WI38 (cell line): ENCODE results near the gene OR2A7.
"Not testable (repeated sequence)": the region's sequence is repeated elsewhere in the genome, so short reads cannot be mapped to it uniquely, and the experiment has no call there.

ENCODE experiments used
- H3K4me3 ChIP-seq: 2 replicates; pipeline ENCODE4 v1.5.1; 2011; ENCODE audit warnings: low read depth, mild to moderate bottlenecking, control low read depth, low read length

The OR2A7 gene, protein sequence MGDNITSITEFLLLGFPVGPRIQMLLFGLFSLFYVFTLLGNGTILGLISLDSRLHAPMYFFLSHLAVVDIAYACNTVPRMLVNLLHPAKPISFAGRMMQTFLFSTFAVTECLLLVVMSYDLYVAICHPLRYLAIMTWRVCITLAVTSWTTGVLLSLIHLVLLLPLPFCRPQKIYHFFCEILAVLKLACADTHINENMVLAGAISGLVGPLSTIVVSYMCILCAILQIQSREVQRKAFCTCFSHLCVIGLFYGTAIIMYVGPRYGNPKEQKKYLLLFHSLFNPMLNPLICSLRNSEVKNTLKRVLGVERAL

DNA sequence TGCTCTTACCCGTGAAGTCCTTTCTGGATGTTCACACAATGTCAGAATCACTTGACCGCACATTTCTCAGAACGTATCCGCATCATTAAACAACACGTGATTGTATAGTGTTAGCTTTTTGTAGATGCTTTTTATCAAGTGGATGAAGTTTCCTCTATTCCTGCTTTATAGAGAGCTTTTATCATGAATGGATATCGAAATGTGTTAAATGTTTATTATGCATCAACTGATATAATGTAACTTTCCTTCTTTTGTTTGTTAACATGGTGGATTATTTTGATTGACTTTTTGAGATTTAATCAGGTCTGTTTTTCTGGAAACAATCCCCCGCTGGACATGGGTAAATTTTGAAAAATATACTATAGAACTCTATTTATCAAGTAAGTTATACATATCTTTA is at the start of gene OR2A7:
Gene OR2A7 (minus strand): TSS at position 101 of the 400 bp plus-strand sequence. CDS start 5,164 bp downstream, outside the sequence.
- H3K4me3 ChIP-seq = not testable (repeated sequence)

DNA sequence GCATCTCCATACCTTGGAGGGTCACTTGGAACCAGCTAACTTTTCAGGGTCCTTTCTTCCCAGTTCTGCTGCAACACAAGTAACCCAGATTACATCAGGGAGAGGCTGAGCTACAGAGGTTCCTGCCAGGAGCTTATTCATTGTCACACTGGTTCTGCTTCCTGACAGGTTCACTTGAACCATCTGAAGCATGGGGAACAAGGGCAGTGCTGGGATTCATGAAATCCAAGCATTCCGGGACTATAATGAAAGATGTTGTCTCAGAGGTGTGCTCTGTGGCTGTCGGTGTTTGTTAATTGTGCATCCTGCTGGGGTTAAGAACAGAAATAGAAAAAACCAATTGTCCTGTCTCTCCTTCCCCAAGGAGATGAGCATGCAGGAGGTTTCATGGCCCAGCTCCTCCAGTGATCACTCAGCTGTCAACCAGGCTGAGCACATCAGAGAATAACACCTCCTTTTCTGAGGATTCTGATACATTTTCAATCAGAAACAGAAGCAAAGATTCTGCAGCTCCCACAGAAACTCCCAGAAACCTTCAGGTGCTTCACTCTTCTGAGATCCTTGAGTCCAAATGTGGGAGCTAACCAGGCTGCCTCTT is 47.4 kb upstream of the OR2A7 start, which contains the start of gene OR2A1:
Gene OR2A1 (plus strand): TSS at position 548 of the 598 bp plus-strand sequence. CDS start 5,706 bp downstream, outside the sequence.
- H3K4me3 ChIP-seq = not testable (repeated sequence)

DNA sequence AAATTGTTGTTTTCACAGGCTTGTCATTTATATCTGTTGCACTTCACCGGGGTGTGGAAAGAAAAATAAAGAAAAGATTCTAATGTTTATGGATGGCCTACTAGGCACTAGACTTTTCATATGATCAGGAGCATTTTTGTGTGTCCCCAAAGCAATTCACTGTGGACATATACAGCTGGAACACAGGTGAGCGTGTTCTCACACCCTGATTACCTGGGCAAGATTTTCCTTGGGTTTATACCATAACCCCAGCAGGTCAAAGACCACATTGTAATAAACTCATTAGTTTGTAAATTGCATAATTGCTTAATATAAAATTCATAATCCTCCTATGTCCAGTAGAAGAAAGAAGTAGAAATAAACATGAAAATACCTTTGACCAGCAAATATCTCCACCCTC is 46.6 kb upstream of the OR2A7 start:
- H3K4me3 ChIP-seq = not testable (repeated sequence)

DNA sequence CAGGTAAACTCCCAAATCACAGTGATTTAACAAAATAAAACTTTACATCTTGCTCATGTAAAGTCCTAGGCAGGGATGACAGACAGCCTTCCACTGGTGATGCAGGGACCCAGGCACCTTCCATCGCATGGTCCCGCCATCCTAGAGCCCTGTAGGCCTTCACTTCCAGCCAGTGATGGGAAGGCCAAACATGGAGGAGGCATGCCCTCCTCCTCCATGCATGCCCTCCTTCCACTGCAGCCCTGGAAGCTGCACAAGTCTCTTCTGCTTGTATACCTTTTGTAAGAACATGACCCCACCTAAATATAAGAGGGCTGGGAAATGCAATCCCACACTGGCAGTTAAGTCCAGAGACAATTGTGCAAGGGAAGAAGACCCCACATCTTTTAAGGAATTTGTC is 45.1 kb upstream of the OR2A7 start:
- not testable (repeated sequence) for H3K4me3 ChIP-seq

DNA sequence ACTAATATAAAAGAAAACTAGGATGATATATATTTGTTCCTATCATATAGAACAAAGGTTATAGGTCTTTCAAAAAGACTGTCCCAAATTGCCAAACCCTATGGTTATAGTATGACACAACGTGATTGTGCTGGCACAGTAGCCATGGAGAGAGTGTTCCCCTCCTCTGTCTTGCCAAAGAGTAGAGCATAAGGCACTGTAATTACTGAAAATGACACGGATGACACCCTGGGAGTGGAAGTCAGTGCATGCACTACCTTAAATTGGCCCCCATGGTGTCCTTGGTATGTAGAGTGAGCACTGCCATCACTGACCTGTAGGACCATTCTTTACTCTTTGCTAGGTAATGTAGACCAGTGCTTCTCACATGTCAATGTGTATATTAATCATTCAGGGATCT is 40.6 kb upstream of the OR2A7 start:
- not testable (repeated sequence) for H3K4me3 ChIP-seq

DNA sequence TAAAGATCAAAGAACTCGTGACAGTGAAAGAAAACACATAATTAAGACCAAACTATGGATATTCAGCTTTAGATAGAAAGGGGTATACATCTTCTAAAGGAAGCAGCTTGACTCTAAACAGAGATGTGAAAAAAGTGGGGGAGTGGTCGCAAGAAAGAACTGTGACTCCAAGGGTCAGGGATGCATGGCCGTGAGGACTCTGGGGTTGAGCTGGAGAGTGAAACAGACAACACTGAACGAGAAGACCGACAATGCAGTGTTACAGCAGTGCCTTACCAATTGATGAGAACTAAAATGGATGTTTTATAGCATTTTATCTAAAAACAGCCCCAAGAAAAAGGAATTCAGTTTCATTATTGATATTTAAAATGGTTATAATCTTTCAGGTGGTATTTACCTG is 39.0 kb upstream of the OR2A7 start:
- not testable (repeated sequence) for H3K4me3 ChIP-seq

DNA sequence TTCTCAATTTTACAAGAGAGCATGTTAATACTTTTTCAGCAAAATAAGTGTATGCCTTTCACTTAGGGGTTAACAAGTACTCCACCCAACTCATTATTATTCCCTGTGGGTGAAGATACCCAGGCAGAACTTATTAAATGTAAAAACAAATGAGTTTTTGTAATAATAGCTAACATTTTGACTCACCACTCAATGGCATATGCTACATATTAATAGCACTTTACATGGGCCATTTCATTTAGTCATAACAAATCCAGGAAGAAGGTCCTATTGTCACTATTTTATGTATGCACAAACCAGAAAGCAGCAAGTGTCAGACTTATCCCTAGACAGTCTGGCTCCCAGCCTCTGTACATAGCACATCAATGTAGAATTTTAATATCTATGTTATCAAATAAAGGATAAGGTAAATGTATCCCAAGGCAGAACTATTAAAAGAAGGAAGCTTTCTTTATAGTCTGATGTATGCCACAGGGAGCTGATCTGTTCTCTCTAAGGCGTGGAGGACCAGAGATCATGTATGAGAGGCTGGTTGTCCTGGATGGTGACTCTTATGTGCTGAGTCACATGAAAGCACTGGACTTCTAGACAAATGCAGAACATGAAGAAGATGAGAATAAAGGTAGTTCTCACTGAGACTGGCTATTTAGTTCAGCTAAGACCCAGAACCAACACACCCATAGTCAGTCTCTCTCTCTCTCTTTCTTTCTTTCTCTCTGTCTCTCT is 38.1 kb upstream of the OR2A7 start:
- not testable (repeated sequence) for H3K4me3 ChIP-seq

DNA sequence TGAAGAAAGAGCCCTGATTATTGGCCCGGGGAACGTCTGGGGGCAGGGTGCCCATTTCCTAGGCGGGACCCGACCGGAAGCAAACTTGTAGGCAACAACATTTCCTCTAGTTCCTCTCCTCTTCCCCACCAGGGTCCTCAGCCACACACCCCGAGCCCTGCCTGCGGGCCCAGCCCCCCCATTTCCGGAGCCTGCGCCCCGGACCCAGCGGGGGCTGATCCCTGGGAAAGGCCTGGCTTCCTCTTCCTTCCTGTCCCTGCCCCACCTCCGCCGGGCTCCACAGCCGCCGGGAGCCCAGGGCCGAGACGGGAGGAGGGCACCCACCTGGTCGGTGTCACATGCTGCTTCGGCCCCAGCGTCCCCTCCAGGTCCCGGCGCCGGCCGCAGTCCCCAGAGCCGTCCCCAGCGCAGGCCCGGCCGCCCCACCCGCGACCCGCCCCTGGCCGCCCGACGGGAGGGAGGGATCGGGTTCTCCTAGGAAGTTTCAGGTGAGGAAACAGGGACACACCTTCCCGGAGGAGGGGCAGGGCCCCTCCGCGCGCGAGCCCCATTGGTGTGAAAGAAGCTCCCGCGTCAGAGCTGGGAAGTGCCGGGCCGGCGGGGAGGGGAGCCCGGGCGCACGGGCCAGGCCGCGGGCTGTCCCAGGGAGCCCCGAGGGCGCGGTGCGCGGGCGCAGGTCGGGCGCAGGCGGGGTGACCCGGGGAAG is 29.4 kb upstream of the OR2A7 start:
- H3K4me3 ChIP-seq = not testable (repeated sequence)

DNA sequence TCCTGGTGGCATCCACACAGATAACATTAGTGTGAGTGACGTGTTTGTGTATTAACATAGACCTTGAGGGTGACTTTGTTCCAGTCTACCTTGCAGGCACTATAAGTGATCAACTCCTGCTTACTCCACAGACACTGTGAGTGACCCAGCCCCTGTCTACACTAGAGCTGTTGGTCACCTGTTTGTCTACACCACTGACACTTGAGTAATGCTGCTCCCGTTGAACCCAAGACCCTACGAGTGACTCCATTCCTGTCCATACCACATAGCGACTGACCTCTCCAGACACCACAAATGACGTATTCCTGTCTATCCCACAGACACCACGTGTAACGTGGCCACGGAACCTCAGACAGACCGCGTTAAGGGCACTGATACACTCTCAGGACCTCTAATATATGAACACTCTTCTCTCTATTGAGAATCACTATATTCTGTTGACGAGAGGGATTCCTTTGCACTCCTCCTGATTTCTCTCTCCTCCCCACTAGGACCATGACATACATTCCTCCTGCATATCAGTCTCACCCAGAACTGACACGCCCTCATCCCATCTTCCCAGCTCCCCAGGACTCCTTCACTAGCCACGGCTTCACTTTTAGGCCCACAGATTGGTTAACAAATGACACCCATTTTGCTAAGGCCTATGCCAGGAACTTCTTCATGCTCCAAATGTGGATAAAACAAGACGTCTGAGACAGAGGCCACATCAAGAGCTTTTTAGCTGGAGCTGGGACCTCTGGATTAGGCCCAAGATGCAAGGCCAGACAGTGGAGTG is 28.0 kb upstream of the OR2A7 start:
- H3K4me3 ChIP-seq = not testable (repeated sequence)

DNA sequence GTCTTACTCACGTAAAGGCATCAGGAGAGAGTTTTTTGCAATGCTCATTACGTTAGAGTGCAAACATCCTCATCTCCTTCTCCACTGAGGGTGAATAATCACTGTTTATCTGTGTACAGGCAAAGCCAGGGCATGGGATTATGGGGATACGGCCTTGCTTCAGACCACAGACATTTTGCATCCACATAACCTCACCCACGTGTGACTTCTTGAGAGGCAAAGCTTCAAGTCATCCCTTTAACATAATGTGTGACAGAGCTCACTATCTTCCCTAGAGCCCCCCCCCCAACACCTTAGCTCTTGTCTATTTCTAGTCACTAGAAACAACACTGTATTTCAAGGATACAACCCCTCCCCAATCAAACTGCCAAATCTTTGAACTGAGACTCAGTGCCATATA is 27.0 kb upstream of the OR2A7 start:
- H3K4me3 ChIP-seq = not testable (repeated sequence)

DNA sequence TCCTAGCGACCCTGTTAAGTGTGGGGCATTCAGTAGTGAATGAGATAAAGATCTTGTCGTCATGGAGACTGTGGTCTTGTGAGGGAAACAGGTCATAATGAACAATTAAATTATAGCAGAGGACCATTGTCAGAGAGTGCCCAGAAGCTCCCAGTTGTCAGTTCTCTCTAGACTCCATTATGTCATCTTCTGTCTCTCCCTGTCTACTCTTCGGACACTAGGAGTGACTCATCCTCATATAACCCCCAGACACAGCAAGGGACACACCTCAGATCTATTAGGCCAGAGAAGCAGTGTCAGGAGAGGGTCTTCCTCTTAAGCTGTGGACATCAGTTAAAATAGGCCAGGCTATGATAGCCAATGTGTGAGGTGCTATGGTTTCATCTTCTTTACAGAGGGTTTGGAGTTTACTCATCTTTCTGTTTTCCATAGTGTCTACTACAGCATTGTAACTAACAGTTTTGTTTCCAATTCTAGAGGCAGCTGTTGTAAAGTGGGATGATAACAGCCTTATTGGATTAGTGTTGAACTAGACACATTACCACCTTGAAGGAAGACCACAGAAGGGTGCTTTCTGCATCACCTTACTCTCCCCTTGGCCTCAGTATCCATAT is 22.7 kb upstream of the OR2A7 start:
- not testable (repeated sequence) for H3K4me3 ChIP-seq

DNA sequence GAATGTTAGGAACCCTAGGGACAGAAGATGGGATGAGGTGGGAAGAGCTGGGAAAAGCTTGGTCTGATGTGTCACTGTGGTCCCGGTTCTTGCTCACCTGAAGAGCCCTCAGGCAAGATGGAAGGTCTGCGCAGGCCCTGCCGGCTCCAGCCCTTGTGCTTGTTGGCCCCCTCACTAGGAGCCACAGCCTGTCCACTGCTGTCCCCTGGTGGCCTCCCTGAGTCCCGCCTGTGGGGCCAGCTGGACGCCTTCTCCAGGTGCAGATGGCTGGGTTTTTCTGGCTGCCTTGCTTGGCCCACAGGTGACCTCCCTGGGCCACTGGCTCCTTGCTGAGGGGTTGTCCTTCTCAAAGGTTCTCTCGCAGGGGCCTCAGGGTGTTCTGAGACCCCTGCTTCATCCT is 19.1 kb upstream of the OR2A7 start:
- H3K4me3 ChIP-seq = not testable (repeated sequence)

DNA sequence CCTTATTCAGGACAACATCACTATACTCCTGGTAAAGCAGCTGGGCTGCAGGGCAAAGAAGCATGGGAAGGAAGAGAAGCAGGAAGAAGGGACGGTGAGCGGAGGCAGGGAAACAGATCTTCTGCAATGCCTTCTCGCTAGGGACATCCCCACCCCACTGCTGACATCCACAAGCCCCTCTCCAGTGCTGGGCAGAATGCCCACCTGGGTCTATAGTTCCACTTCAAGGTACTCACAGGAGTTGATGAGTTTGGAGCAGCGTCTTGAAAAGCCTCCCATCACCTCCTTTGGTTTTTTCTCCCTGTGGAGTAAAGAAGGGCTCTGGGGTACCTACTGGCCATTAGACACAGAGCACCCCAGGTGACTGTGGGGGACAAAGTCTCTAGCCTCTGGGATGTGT is 17.9 kb upstream of the OR2A7 start:
- H3K4me3 ChIP-seq = not testable (repeated sequence)

DNA sequence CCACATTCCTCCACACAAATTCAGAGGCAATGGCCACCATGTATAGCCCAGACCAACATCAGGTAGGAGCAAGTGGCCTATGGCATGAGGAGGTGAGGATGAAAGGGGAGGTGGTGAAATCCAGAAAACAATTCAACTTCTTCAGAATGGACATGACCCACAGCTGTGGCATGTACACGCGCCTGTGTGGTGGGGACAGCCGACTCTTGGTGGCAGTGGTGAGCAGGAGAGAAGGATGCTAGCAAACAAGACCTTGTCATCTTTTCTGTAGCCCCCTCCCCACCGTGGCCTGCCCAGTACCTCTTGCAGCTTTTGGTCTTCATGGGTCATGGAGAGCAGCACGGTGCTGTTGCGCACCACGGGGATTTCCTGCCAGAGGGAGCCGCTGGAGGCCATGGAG is 17.4 kb upstream of the OR2A7 start:
- not testable (repeated sequence) for H3K4me3 ChIP-seq

DNA sequence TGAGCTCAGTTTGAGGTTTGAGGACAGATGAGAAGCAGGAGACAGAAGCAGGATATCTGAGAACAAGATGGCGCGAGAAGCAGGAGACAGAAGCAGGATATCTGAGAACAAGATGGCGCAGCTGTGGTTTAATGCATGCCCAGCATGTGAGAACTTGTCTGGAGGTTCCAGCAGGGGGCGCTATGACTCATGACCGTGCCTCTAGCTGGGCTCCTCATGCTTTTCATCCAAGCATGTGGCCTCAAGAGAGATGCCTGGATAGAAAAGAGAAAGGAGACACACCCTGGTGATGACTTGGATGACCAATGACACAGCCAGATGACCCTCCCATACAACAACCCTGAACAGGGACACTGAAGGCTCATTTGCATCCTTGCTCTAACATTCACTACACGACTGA is 15.4 kb upstream of the OR2A7 start:
- H3K4me3 ChIP-seq = not testable (repeated sequence)

DNA sequence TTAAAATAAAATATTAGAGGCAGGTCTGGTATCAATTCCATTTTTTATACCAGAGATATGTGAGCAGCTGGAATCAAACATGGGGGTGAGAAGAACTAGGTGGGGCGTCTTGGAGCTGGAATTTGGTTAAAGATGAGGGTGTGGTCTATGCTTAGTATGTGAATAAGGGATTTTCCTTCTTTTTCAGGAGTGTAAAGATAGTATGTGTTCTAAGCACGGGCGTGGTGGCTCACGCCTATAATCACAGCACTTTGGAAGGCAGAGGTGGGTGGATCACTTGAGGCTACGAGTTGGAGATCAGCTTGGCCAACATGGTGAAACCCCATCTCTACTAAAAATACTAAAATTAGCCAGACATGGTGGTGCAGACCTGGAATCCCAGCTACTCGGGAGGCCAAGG is 10.7 kb upstream of the OR2A7 start:
- not testable (repeated sequence) for H3K4me3 ChIP-seq

DNA sequence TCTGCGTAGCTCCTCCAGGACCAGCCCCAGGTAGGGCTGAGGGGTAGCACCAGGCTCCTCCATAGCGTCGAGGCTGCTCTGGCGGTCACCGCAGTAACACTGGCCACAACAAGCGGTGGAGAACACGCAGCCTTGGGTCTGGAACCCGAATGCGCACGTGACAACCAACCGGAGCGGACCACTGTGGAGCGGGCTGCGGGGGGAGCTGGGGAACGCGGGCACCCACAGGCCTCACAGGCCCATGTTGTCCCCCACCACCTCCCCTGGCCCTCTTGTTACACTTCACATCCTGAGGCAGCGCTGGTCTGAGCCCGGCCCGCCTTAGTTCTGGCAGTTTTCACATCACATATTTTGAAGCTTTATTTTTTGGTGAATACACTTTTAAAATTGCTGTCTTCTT is 4.6 kb upstream of the OR2A7 start, which contains the start of gene CTAGE8:
Gene CTAGE8 (minus strand): TSS at position 101 of the 400 bp plus-strand sequence. CDS start 38 bp downstream, at position 63.
- not testable (repeated sequence) for H3K4me3 ChIP-seq

DNA sequence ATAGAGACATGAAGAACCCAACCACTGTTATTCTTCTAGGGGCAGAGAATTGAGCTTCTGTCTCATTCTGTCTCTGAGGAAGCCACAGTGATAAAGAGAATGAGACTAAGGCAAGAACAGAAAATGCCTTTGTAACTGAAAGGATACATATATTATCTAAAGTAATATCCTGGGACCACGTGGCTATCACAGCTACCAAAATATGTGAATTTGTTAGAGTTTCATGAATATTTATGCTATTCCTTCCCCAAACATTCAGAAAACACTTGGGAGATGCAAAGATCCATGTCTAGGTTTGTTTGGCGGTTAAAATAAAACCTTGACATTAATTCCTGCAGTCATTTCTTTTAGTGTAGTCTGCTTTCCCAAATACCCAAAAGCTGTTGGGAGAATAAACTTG is 2.5 kb downstream of the OR2A7 start:
- H3K4me3 ChIP-seq = not testable (repeated sequence)

DNA sequence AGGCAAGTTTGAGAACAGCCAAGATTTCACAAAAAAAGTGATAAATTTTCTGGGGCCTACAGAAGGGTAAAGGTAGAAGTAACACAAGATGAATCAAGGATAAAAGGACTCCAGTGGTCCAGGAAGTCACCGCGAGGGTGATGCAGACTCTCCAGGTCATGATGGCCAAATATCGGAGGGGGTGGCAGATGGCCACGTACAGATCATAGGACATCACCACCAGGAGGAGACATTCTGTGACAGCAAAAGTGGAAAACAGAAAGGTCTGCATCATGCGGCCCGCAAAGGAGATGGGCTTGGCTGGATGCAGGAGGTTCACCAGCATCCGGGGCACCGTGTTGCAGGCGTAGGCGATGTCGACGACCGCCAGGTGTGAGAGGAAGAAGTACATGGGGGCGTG is 5.5 kb downstream of the OR2A7 start:
- H3K4me3 ChIP-seq = not testable (repeated sequence)
